EH (cell line): Measurements from ENCODE around the gene PLPPR4.
A peak's percentile ranks its signal among the peaks of the same experiment; 100 is the strongest.
"Not testable (repeated sequence)": the region's sequence is repeated elsewhere in the genome, so short reads cannot be mapped to it uniquely, and the experiment has no call there.

Experiments
- DNase-seq: peaks from one replicate; pipeline ENCODE4 v3.0.0-alpha.2; 2015; ENCODE audit warnings: low read depth

The PLPPR4 gene

DNA sequence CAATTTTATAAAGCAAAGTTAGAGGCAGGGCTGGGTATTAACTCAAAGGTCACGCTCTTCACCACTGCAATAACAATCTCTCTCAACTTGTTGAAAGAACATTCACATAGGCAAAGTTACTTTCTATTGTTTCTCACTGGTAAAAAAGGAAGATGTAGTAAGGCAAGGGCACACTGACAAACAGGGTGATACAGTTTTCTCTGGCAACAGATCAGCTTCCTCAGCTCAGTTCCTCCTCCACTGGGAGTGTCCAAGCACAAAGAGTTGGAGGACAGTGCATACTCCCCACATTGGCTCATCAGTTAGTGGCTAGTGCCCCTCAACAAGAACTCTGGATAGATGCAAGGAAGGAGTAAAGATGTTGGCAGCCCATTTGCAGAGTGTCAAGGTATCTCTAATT lies 3.7 kb downstream of the PLPPR4 start:
- peak; percentile 76 for DNase-seq

DNA sequence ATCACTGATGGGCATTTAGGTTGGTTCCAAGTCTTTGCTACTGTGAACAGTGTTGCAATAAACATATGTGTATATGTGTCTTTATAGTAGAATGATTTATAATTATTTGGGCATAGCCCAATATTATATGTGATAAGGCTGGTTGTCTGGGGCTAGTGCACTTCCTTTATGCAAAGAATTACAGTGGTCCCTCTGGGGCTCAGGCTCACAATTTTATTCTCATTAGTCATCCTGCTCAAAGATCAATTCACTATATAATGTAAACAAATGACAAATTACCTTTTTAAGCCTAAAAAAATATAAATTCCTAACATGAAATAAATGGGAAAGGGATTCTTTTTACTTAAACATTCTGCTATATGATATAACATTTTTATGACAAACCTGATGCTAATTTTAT lies 5.0 kb downstream of the PLPPR4 start:
- peak; percentile 24 for DNase-seq

DNA sequence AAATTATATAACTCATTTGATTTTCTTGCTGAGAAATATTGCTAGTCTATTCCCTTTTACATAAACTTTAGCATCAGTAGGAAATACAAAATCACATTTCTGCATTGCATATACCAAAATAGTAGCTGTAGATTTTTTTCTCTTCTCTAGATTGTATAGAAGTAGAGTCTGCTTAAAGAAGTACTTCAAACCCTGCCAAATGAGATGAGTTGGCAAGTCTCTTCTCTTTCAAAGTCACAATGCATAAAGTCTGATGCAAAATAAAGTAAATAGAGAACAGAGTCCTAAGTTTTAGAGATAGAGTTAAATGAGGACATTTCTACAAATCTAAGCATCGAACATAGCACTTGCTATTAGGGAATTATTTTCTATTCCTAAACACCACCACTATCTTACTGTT lies 6.4 kb downstream of the PLPPR4 start:
- no peak for DNase-seq

DNA sequence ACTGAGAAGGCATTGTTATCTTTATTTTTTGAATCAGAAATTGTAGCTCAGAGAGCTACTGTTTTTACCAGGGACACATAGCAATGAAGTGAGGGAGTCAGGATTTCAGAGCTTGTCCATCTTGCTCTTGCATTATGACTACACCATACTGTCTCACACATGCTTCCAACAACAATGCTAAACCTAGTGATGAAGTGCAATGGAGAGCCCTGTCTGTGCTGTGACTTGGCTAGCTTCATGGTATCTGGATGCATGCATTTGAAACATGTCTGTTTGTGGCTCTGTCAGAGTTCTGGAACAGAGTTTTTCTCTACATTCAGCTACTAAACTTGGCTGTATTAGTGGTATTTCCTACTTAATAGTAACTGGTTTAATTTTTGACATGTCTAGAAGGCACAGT lies 7.0 kb downstream of the PLPPR4 start:
- no peak for DNase-seq

DNA sequence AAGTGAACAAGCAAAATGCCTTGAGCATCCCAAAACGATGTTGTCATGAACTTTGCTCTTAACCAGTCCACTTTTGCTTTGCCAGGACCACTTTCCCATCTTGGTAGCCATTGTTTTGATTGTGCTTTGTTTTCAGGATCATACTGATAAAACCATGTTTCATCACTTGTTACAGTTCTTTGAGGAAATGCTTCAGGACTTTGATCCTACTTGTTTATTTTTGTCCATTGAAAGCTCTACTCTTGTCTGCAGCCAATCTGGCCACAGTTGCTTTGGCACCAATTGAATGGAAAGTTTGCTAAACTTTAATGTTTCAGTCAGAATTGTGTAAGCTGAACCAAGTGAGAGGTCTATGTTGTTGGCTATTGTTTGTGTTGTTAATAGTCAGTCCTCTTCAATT lies 12.8 kb downstream of the PLPPR4 start:
- peak; percentile 10 for DNase-seq

DNA sequence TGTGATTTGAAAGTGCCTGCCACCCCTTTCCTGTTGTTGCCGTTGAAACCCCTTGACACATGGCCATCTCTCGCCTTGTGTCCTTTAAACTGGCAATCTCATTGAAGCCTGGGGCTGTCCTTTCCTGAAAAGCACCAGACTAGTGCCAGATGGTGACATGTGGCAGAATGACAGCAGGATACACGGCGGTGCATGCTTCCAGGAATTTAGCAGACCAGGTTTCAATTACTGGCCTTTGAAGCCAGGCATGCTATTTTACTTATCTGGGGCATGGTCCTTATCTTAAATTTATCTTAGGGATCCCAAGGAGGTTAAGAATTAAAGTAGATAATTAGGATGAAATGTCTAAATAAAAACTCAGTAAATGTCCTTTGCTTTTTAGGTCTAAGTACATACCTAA lies 15.2 kb downstream of the PLPPR4 start:
- DNase-seq, result peak; percentile 9

DNA sequence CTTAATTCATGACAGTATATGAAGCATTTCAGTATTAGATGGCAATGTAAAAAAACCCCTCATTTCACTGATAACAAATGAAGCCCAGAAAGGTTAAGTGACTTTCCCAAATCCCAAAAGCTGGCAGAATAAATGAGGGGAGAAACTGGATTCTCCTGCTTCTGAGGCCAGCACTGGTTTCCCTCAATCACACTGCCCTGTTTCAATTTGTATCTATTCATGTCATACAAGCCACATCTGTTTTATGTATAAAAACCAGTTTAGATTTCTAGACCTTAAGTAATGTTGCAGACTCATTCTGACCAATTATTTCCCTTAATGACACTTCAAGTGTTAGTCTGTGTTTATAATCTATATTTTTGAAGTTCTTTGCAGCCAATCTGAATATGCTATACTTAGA lies 16.8 kb downstream of the PLPPR4 start:
- no peak for DNase-seq

DNA sequence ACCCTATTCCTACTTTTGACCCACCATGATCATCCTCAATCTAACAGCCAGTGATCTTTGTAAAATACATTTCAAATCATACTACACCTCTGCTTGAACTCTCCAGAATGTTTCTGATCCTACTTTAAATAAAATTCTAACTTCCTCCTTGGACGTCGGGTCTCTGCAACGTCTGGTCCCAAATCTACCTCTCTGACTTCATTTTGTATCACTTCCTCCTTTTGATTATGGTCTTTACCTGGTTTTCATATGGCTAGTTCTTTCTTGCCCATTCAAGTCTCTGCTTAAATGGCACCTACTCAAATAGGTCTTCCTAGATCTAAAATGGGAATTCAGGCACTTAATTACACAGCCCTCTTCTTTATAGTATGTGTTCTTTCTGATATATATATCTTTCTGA lies 18.2 kb downstream of the PLPPR4 start:
- DNase-seq, result no peak

DNA sequence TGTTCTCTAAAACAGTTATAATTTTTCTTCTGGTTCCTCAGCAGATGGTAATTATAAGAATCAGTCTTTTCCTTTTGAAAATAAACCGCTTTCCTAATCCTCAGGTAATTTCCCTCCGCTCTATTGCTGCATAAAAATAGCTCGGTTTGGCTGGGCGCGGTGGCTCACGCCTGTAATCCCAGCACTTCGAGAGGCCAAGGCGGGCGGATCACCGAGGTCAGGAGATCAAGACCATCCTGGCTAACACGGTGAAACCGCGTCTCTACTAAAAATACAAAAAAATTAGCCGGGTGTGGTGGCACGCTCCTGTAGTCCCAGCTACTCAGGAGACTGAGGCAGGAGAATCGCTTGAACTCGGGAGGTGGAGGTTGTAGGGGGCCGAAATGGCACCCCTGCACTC lies 19.2 kb downstream of the PLPPR4 start:
- DNase-seq, result not testable (repeated sequence)

DNA sequence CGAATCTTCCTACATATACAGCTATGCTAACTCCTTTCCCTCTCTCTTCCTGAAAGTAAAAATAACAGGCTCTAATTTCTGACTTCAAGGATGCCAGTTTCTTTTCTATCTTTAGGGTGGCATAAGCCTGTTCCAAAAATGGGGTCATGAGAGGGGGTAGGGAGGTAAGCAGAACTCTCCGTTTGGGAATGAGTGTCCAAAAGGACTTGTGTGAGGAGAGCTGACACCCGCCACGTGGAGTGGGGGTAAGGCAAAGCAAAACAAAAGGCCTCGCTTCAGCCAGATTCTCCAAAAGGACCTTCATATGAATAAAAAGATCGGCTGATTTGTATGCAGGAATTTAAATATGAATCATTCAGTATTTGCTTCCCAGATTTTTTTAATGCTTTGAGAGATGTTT lies 28.6 kb downstream of the PLPPR4 start:
- peak; percentile 6 for DNase-seq

DNA sequence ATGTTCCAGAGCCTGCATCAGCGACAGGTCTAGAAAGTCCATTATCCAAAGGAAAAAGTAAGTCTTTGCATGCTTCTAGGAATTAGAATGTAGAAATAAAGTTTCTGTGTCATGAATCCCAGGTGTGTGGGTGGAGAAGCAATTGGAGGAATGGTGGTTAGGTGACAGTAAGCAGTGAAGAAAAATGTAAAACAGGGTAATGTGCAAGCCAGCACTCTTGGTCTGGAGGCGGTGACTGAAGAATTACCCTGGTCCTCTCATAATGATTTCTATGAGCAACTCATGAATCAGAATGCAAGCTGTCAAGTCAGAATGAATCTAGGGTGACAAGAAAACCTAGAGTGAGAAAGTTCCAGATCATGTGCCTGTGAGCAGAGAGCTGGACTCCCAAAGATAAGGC lies 33.6 kb downstream of the PLPPR4 start:
- no peak for DNase-seq

DNA sequence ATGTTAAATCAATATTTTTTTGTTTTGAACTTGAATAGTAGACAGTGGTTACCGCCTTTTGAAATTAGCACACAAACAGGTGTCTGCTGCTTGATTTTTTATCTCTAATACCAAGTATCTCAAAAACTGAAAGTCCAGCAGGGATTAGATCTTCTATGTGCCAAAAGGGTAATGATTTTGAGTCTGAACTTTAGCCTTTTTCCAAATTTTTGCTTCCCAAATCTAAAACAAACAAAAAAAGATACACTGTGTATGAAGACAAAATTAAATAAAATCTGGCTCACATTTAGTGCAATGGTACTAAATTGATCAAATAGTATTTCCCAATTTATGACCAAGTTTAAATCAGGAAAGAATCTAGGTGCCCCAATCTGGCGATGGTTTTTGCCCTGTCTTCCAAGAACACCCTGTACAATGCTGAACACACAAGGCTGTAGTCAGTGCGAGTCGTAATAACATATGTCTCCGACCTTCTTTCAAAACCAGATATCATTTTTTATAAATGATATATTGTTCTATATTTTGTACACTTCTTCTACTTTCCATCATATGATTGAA lies 40.5 kb downstream of the PLPPR4 start:
- no peak for DNase-seq

DNA sequence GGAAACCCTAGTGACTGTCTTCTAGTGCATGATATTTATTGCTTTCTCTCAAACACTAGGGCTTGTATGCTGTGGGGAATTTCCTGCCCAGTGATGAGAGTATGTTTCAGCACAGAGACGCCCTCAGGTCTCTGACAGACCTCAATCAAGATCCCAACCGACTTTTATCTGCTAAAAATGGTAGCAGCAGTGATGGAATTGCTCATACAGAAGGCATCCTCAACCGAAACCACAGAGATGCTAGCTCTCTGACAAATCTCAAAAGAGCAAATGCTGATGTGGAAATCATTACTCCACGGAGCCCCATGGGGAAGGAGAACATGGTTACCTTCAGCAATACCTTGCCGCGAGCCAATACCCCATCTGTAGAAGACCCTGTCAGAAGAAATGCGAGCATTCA lies 41.3 kb downstream of the PLPPR4 start:
- peak; percentile 76 for DNase-seq

DNA sequence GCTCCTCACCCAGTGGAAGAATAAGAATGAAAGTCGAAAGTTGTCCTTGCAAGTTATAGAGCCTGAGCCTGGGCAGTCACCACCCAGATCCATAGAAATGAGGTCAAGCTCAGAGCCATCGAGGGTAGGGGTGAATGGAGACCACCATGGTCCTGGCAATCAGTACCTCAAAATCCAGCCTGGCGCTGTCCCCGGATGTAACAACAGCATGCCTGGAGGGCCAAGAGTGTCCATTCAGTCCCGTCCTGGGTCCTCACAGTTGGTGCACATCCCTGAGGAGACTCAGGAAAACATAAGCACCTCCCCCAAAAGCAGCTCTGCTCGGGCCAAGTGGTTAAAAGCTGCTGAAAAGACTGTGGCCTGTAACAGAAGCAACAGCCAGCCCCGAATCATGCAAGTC lies 41.8 kb downstream of the PLPPR4 start:
- DNase-seq, result no peak

DNA sequence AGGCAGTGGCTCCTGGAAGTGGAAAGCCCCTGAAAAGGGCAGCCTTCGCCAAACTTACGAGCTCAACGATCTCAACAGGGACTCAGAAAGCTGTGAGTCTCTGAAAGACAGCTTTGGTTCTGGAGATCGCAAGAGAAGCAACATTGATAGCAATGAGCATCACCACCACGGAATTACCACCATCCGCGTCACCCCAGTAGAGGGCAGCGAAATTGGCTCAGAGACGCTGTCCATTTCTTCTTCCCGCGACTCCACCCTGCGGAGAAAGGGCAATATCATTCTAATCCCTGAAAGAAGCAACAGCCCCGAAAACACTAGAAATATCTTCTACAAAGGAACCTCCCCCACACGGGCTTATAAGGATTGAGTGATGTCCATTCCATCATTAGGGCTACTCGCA lies 42.4 kb downstream of the PLPPR4 start:
- DNase-seq, result no peak

DNA sequence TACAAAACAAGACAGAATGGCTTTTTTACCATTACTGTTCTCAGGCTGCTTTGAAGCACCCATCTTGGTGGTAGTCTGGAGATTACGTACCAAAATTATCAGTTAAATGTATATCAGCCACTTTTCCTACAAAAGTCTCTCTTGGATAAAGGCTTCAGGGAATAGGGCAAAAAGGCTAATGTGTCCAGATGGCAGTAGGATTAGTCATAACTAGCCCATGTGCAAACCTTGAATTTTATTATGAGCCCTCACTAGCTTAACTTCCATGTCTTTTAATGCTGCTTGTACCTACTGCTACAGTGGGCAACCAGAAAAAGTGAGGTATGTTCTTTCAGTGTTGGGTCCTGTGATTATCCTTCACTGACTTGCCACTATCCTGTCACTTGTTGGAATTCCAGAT lies 51.0 kb downstream of the PLPPR4 start:
- DNase-seq, result peak; percentile 39

DNA sequence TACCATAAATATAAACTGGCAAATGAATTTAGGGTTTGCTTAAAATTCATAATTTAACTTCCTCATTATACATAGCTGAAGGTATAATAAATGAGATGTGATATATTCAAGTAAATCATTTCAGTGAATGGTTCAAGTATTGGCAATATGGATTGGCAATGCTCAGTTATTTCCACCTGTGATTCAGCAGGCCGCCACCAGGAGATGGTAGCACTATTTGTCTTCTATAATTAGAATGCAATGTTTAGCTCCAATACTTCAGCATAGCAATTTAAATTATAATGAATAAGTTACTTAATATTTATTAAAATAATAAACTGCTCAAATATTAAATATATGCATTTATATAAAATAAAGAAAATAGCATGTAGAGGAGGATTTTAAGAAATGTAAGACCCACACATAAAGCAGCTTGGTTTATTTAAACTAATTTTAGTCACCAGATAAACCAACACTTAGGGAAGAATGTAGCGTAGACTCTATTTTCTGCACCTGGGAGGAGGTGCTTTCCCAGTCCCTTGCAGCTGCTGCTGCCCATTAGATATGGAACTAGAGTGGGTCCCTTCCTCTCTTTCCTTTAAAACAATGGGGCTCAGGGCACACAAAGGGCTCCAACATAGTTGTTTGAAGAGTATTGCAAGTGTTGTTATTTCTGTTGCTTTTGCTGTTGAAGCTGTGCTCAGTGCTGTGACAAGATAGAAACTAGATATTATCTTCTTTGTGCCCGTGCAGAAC lies 62.1 kb downstream of the PLPPR4 start:
- DNase-seq, result no peak

DNA sequence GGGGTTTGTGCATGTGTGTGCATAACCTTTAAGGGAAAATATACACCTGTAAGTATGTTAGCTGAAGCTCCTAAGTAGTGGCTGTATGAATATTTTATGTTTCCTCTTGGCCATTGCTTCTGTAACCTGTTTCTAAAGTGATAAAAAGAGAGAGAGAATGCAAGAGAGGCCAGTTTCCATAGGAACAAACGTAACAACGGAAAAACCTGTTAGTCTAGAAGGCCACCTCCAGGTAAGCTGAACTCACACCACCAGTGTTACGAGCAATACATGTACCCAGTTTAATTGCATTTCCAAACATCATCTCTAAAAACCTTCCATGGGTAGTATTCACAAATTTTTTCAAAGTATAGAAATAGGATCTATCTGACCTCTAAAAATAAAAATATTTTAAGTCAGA lies 63.1 kb downstream of the PLPPR4 start:
- DNase-seq, result no peak

DNA sequence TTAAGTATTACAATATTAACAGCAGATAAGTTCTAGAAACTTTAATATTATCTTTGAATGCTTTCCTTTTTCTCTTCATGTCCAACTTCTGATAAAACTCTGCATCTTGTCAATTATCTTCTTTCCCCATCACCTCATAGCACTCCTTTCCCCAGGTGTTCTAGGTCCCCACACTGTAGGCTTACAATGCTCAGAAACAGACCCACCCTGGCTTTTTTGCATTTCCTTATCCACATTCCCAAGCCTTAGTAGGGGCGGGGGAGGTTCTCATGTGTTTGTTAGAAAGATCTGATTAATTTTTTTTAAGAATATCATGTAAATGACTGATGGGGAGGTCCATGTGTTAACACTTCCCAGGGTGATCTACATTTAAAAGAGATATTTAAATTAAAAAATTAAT lies 63.9 kb downstream of the PLPPR4 start:
- DNase-seq, result no peak

DNA sequence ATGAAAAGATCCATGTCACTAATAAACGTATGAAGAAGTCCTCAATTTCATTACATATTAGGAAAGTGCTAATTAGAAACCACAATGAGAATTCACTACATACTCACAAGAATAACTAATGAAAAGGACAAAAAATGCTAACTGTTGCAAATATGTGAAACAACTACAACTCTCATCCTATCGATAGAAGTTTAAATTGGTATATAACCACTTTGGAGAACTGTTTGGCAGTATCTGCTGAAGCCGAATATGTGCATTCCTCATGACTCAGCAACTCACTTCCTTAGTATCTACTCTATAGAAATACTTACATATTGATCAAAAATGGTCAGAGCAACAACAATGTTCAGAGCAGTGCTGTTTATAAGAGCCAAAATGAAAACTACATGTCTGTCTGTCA lies 66.8 kb downstream of the PLPPR4 start:
- no peak for DNase-seq

DNA sequence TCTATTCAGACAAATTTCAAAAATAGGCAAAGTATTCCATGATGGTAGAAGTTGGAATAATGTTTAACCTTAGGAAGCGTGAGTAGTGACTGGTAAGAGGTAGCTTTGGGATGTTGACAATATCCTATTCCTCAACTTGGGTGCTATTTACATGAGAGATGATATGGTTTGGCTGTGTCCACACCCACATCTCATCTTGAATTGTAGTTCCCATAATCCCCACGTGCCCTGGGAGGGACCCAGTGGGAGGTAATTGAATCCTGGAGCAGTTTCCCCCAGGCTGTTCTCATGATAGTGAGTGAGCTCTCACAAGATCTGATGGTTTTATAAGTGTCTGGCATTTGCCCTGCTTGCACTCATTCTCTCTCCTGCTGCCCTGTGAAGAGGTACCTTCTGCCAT lies 67.3 kb downstream of the PLPPR4 start:
- DNase-seq, result no peak

DNA sequence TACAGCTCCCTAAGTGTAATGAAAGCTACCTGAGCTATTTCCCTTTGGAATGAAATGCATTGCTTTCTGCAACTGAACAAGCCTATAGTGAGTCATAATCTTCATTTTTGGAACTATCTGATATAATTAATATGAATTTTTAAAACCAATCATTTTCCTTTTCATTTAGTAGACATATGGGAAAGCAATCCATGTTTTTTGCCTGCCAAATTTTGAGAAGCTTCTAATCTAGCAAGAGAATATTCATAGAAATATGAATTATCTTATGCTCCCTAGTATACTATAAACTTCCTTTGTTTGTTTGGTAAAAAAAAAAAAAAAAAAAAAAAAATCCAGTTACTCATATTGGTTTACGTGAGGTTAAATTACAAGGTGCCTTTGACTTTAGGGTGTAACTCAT lies 68.3 kb downstream of the PLPPR4 start:
- DNase-seq, result no peak

DNA sequence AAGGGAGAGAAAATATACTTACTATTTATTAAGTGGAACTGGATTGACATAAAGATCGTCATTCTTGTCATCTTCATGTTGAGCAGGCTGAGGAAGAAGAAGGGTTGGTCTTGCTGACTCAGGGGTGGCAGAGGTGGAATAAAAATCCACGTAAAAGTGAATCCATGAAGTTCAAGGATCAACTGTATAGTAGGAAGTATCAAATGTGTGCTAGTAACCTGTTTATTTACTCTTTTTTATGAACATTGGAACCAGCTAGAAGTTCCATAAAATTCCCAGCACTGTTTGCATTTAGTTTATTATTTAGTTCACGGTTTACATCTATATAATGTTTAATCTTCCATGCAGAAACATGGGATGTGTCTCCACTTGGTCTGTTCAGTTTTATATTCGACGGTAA lies 70.7 kb downstream of the PLPPR4 start:
- DNase-seq, result no peak

DNA sequence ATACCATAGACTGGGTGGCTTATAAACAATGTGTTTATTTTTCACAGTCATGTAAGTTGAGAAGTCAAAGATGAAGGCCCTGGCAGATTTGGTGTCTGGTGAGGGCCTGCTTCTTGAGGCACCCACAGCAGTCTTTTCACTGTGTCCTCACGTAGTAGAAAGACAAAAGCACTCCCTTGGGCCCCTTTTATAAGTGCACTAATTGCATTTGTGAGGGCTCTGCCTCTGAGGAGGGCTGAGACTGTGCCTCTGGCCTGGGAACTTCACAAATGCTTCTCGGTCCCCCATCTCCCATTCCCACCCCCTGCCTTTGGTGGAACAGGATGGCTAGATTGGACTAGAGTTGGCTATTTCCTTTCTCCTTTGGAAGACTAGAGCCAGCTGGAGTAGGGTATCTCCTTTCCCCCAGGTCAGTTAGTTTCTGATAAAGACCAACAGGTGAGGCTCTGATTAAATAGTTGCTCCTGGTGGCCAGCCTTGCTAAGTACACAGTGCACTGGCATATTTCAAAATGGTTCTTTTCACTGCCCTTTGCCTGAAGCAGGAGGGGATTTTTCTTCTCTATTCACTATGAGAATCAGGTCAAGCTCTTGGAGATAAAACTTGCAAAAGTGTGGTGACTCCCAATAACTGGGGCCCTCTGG lies 82.9 kb downstream of the PLPPR4 start:
- no peak for DNase-seq
